SKM-1 (cell line): ENCODE data around the gene ACP7.
"Not testable (repeated sequence)": the region's sequence is repeated elsewhere in the genome, so short reads cannot be mapped to it uniquely, and the experiment has no call there.

Source experiments
- DNase-seq: peaks from one replicate; lab custom pipeline; 2025; ENCODE audit not compliant: unreplicated experiment; lab: John Stamatoyannopoulos, UW

The ACP7 gene

DNA sequence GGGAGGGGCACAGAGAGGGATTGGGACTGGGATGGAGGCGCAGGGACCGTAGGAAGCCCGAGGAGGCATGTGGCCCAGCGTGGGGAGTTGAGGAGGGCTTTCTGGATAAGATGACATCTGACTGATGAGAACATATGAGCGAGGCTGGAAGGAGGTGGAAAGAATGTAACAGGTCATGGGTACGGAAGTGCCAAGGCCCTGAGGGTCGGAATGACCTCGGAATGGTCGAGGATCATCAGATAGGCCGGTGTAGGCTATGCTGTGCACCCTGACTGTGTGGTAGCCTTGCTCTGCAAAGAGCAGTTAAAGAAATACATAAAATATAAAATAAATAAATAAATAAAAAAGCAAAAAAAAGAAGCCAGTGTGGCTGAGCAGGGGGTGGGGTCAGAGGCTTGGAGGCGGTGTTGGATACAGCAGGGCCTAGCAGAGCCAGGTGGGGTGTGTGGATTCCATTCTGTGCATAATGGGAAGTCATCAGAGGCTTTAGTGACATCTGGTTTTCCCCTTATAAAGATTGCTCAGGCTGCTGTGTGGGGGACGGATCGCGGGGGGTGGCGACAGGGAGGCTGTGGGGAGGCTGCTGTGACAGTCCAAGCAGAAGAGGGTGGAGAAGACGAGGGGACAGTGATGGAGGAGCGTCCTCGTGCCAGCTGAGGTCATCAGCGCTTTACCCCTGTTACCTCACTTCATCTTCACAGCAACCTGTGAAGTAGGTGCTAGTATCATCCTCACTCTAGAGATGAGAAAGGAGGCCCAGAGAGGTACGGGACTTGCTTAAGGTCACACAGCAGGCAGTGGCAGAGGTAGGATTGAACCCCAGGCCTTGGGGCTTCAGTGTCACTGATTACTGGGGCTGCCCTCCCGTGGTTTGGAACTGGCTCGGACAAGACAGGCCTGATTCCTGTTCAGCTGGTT is 46.4 kb downstream of the ACP7 start:
- DNase-seq, result no peak

DNA sequence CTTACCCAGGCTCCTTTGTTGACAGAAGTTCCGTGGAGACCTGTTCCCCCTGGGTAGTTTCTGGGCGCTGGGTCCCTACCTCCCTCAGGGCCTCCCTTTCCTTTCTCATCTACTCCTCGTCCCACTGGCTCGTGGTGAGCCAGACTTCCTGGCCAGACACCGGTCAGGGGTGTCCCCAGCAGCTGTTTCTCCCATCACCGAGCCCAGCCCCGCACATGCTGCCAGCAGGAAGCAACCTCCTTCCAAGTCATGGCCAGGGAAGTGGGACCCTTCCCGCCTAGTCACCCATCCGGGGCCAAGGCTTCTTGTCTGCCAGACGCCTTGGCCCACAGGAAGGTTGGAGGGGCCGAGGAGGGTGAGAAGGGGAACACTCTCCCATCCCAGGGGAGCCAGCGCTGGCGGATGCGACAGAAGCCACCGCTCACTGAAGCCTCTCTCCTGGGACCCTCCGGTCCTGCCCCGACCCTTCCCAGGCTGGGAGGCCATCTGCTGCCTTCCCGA is 47.1 kb downstream of the ACP7 start:
- no peak for DNase-seq

DNA sequence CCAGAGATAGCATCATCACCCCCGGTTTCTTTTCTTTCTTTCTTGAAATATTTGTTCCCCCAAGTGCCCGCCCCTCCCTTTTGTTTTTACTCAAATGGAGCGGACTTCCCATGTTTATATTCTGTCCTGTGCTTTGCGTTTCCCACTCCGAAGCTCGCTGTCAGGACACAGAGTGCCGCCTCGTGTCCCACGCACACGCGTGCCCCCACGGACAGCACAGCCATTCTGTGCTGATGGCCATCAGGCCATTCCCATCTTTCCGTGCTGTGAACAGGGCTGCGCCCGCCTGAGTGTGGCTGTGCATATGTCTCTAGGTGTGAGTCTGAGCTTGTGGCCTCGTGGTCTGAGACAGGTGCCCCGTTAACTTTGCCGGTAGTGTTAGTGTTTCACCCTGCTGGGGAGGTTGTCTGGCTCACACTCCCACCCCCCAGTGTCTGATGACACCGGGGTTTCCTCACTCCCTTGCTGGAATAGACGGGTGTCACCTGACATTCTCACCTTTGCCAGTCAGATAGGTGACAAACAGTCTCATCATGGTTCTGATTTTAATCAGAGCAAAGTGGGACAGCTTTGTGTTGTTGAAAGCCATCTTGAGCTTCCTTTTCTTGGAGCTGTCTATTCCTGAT is 48.3 kb downstream of the ACP7 start:
- DNase-seq, result no peak

DNA sequence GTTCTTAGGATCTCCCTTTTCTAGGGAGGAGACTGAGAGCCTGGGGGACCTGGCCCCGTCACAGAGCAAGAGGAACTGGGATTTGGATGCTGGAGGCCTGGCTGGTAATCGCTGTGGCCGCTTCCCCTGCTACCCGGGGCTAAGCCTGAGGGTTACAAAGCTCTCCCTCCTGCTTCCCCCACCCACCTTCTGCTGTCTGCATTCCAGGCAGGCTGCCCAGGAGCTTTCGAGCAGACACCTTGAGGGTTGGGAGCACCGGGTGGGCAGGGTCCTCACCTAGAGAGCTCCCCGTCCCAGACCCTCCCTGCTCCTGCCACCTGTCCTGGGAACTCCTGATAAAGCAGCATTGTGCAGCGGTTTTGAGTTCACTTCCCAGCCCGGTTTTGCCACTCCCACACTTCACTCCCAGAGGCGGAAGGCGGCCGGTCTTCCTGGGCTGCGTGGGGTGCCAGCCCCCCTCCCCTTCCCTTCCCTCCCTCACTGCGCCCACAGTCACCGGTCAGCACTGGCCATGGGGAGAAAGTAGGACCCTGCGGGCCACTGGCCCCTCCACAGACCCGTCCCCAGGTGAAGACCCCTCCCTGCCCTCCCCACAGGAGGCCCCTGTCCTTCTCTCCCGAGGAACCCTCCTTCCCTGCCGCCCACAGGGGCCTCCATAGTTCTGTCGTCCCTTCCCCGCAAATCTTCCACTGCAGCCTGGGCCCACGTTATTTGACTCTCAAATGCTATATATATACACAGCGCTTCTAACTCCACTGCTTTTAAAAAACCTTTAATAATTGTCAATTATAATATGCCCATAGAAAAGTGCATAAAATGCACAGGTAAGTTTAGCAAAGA is 49.5 kb downstream of the ACP7 start:
- no peak for DNase-seq

DNA sequence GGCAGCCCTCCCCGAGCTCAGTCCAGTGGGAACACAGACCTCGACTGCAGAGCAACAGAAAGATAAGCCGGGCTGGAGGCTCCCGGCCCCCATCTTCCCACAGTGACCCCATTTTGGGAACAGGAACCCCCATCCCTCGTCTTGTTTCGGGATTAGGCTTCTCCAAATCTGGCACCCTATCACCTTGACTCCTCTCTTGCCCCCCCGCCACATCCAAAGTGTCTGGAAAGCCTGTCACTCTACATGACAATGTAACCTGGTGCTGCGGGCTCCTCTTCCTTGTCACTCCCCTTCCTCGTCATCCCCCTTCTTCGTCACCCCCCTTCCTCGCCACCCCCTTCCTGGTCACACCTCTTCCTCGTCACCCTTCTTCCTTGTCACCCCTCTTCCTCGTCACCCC is 51.5 kb downstream of the ACP7 start:
- DNase-seq, result no peak

DNA sequence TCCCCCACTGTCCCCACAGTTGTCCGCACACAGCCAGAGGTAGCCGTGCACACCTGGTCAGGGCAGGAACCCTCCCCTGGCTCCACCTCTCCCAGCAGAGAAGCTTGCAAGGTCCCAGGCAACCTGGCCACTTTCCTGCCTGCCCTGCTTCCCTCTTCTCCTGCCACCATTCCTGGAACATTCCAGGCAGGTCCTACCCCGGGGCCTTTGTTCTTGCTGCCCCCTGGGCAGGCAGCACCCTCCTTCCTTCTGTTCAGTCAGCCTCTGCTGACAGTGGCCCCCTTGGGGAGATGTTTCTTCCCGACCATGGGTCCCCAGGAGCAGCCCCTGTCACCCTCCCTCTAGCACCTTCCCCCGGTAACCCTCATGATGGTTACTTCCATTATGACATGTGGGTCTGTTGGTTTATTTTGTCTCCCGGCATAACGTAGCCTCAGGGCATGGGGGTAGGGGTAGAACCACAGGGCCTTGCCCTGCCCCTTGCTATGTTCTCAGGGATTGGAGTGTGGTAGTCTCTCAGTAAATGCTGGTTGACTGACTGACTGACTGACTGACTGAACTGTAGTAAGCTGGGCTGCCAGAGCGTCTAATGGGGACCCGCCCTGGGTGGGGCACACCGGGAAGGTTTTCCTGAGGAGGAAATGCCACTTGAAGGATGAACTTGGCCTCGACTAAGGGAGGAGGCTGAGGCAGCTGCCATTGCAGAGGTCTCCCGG is 52.2 kb downstream of the ACP7 start:
- DNase-seq, result no peak

DNA sequence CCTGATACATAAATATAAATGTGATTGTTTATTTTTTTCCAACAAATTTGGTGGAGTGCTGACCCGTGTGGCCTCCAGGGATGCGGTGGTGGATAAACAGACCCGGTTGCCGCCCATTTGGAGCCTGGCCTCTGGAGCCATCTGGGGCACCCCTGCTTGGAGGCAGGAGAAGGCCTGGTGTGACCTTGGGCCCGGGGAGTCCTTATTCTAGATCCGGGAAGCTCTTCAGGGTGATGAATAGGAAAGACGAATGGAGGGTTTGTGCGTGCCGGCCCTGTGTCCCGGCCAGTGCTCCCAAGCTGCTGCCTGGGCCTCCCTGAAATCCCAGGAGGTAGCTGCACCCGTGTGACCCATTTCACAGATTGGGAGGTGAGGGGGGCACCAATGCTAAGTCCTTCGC is 53.0 kb downstream of the ACP7 start:
- DNase-seq, result no peak

DNA sequence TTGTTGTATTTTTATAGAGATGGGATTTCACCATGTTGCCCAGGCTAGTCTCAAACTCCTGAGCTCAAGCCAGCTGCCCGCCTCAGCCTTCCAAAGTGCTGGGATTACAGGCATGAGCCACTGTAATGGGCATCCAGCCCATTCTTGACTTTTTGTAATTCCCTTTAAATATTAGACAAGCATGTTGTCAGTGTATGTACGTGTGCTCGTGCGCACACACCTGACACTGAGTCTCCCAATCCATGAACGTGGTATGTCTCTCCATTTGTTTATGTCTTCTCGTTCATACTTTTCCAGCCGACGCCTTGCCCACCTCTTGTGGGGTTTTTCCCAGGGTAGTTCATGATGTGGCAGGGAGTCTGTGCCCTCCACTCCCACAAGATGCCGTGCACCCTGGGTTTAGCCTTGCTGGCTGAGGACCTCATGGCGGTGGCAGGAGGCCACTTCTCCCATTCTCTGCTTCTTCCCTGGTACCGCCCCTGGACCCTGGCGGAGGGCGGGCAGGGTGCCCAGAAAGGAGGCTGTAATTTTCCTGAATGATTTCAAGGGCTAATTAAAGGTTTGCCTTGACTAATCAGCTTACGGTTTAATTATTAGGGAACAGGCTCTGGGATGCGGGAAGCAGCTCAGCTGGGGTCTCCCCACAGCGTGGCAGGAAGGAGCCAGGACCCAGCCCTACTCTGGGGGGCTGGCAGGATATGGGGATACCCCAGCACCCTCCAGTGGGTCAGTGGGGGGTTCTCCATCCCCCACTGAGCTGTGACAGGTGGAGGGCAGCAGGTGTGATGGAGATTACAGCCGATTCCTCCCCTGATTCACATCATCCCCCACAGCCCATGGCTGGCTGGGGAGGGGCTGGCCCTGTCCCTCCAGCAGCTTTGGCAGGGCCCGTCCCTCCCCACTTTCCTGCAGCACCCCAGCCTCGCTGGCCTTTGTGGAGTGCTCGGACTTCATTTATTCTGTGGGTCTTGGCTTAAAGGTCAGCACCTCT is 54.3 kb downstream of the ACP7 start:
- no peak for DNase-seq

DNA sequence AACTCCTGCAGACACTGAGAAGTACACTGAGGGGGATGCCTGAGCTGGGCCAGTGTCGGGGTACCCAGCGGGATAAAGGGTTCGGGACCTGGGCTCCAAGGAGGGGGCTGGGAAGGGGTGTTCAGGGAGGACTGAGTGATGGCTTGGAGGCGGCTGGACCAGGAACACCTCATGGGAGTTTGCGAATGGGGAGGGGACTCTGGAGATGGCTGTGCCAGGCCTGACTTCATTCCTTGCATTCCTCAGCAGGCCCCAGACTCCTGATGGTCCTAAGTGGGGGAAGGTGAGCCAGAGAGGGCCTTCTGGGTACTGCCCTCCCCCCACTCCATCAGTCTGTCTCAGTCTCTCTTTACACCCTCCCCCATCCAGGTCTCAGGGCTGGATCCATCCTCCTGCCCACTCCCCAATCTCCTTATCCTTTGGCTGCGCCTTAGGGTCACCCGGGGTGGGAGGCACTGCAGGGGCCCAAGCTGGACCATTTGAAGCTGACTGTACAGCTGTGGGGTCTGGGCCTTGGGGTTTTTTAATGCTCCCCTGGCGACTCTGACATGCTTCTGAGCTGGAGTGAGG is 55.2 kb downstream of the ACP7 start:
- no peak for DNase-seq

DNA sequence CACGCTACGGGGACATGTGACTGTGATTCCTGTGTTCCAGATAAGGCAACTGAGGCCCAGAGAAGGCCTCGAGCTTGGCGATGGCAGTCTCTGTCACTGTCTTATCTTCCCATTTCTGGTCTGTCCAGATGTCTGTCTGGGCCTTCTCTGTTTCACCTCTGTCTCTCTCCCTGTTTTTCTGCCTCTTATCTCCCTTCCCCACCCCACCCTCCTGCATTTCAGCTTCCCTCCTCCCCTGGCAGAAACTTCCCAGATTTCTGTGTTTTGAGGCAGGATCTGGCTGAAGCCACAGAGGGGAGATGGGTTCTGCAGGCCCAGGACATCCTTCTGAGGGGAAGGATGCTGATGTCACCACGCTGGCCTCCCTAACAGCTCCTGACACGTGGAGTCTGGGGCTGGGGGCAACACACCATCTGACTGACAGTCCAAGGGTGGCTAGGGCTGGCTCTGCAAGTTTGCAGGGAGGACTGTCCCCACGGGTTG is 55.8 kb downstream of the ACP7 start:
- DNase-seq, result no peak

DNA sequence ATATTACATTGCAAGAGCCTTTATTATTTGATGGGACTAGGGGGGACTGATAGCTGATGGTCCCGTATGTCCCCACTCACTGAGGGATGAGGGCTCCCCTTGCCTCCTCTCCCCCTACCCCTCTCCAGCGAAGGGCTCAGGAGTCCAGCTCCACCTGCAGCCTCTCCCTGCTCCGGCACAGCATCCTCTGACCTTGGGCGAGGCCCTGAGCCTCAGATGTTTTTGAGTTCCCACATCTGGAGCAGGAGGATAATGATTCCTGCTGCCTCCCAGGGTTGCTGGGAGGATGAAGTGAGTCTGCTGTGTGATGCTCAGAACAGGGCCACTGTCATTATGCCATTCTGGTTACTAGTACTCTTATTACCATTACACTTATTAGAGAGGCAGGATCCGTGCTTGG is 56.4 kb downstream of the ACP7 start:
- no peak for DNase-seq

DNA sequence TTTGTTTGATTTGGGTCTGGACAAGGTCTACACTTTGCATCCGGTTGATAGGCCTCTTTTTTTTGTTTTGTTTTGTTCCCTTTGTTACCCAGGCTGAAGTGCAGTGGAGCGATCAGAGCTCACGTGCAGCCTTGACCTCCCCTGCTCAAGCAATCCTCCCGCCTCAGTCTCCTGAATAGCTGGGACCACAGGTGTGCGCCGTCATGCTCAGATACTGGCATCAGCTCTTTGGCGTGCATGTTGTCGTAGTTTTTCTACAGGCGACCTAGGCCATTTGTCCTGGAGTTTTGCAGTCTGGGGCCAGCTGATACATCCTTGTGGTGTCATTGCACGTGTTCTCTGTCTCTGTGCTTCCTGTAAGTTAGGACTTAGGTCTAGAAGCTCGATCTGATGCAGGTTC is 57.8 kb downstream of the ACP7 start:
- no peak for DNase-seq

DNA sequence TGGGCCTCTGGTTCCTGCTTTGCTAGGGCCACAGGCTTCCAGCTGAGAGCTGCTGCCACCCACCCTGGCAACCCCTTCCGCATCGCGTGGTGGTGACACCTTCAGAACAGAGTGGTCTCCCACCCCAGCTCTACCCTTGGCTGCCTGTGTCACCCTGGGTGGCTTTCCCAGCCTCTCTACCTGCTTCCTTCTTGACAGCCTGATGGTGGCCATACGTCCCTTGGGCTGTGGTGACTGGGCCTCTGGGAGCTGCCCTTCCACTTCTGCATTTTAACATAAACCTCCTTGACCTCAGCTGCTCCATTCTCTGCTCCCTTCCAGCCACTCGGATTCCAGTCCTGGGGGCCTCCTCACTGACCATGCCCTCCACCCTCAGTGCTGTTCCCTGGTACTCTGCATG is 58.5 kb downstream of the ACP7 start:
- peak; percentile 55 for DNase-seq

DNA sequence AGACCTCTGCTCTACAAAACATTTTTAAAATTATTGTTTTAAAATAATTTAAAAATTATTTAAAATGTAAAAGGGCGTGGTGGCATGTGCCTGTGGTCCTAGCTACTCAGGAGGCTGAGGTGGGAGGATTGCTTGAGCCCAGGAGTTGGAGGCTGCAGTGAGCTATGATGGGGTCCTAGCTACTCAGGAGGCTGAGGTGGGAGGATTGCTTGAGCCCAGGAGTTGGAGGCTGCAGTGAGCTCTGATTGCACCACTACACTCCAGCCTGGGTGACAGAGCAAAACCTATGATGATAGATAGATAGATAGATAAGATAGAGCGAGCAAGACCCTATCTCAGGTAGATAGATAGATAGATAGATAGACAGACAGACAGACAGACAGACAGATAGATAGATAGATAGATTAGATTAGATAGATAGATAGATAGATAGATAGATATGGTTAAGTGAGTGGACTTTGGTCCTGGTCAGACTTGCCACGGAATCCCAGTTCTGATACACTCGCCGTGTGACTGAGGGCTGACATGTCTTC is 59.7 kb downstream of the ACP7 start:
- DNase-seq, result not testable (repeated sequence)

DNA sequence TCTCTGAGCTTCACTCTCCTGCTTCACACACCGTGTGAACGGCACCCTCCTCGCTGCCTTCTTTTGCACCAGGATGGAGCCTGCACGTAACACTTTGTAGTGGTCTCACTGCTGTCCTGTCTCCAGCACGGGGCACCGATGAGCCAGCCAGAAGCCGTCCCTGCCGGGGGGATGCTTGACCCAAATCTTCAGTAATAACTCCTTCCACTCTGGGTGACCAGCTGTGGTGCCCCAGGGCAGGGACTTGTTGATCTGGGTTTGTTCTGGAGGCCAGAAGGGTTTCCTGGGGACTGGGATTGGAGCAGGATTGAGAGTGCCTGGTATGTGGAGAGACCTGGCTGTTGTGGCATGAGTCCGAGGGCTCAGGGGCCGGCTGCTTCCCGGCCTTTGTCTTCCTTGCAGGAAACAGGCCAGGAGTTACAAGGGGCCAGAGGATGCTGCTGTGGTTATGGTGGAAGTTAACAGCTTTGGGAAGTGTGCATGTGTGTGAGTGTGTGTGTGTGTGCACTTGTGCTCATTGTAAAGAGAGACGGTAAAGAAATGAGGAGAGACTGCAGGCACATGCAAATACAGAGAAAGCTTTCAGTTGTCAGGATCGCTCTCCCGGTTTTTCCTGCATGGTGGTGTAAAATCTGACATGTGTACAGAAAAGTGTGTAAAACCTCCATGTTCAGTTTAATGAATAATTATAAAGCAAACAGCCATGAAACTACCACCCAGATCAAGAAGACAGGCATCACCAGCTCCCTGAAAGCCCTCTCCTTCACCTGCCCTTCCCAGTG is 60.3 kb downstream of the ACP7 start:
- no peak for DNase-seq

DNA sequence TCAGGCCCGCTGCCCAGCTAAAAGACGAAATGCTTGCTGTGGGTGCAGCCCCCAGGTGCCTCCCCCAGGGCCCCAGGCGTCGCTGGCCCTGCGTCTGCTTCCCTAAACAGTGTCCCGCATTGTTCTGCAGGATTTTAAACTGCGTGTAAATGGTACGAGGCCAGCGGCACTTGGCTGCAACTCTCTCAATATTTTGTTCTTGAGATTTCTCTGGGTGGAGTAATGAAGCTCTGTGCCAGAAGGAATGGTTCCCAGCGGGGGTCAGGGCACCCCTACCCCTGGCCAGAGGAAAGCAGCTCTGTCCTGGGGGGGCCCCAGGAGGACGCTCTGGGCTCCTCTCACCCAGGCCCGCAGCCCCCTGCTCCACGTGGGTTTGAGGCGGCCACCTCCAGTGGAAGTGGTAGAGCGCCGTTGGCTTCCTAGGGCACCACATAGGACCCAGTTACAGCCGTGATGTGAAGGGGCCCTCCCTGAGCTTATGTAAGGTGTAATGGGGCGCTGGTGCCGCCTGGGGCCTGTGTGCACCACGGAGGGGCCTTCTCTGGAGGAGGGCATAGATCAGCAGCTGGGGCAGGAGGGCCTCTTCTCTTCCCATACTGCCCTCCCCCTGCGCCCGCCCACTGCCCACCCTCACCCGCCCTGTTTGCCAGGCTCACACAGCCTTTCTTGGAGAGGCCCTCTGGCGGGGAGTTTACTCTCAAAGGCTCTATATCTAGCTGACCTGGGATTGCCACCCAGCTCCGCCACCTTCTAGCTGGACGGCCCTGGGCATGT is 61.2 kb downstream of the ACP7 start:
- DNase-seq, result no peak

DNA sequence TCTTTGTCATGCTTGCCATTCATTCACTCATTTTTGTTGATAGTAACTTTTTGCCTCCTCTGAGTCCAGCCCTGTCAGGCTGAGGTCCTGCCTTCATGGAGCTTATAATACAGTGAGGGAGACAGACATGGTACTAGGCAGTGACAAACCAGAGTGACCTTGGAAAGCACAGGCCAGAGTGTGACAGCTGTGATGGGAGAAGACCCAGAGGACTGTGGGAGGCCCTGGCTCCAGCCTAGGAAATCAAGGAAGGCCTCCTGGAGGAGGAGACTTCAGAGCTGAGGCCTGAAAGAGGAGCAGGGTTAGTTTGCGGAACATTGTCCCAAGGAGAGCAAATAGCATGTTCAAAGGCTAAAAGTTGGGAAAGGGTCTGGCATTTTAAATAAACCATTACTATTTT is 61.9 kb downstream of the ACP7 start:
- DNase-seq, result no peak
